ENCODE measurements around the gene NFIX. TPM values are rescaled to one million over a fixed set of nuclear protein-coding genes. Genes with fewer than 3 reads are reported as not detected.

NFIX gene
- total RNA-seq, 1 donor: 114 TPM

DNA sequence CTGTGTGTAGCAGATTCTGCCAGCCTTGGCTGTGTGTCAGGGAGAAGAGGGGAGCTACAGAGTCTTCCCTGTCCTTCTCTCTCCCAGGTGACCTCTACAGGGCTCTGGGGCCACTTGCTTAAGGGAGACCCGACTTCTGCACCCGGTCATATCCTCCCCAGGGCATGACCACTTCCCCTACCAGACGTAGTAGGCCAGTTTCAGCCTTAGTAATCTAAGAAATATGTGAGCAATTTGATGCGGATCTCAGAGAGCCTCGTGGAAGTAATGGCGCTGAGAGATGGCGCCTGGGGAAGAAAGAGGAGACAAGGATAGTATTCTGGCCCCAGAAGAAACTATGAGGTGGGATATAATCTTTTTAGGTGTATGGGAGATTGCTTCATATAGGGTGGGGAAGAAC, 41.9 kb downstream of the NFIX start:
- H3K4me2 ChIP-seq (ENCODE audit: insufficient read depth, low read length): peak overlapping the region; percentile 68
- H2AFZ ChIP-seq (ENCODE audit: low read length): no peak overlapping the region
- H3K79me2 ChIP-seq (ENCODE audit: insufficient read depth, low read length): peaks cover 92% of the 10 kb centered on the region
- TF ChIP-seq CTCF (IDR thresholded peaks at IDR 0.05; ENCODE audit: extremely low read depth, low read depth, low read length): no peak
- no peaks in the 10 kb centered on the region for H3K27me3 ChIP-seq (ENCODE audit: insufficient read depth, low read length)
- peaks cover 64% of the 10 kb centered on the region for H3K4me1 ChIP-seq (ENCODE audit: insufficient read depth, low read length)
- no peaks in the 10 kb centered on the region for H3K9me3 ChIP-seq (ENCODE audit: low read depth, low read length)
- DNase-seq (ENCODE audit: insufficient read length, low spot score, missing footprints): peak; percentile 95
- peak overlapping the region; percentile 38 for H3K4me3 ChIP-seq (ENCODE audit: insufficient read depth, low read length)
- H3K27ac ChIP-seq (ENCODE audit: low read depth, low read length): peak overlapping the region; percentile 94
- peaks cover 21% of the 10 kb centered on the region for H4K20me1 ChIP-seq (ENCODE audit: insufficient read depth, low read length)
- peaks cover 12% of the 10 kb centered on the region for H3K36me3 ChIP-seq (ENCODE audit: insufficient read depth, low read length)

GRCh38 chr19:13037731-13038130, 42.5 kb downstream of the NFIX start:
- peaks cover 23% of the 10 kb centered on the region for H4K20me1 ChIP-seq (ENCODE audit: insufficient read depth, low read length)
- DNase-seq (ENCODE audit: insufficient read length, low spot score, missing footprints): no peak
- no peak overlapping the region for H3K4me3 ChIP-seq (ENCODE audit: insufficient read depth, low read length)
- peaks cover 92% of the 10 kb centered on the region for H3K79me2 ChIP-seq (ENCODE audit: insufficient read depth, low read length)
- TF ChIP-seq CTCF (IDR thresholded peaks at IDR 0.05; ENCODE audit: extremely low read depth, low read depth, low read length): no peak
- no peaks in the 10 kb centered on the region for H3K9me3 ChIP-seq (ENCODE audit: low read depth, low read length)
- H3K27me3 ChIP-seq (ENCODE audit: insufficient read depth, low read length): no peaks in the 10 kb centered on the region
- H3K27ac ChIP-seq (ENCODE audit: low read depth, low read length): peak overlapping the region; percentile 94
- peaks cover 64% of the 10 kb centered on the region for H3K4me1 ChIP-seq (ENCODE audit: insufficient read depth, low read length)
- no peak overlapping the region for H2AFZ ChIP-seq (ENCODE audit: low read length)
- peaks cover 12% of the 10 kb centered on the region for H3K36me3 ChIP-seq (ENCODE audit: insufficient read depth, low read length)
- H3K4me2 ChIP-seq (ENCODE audit: insufficient read depth, low read length): peak overlapping the region; percentile 68

DNA sequence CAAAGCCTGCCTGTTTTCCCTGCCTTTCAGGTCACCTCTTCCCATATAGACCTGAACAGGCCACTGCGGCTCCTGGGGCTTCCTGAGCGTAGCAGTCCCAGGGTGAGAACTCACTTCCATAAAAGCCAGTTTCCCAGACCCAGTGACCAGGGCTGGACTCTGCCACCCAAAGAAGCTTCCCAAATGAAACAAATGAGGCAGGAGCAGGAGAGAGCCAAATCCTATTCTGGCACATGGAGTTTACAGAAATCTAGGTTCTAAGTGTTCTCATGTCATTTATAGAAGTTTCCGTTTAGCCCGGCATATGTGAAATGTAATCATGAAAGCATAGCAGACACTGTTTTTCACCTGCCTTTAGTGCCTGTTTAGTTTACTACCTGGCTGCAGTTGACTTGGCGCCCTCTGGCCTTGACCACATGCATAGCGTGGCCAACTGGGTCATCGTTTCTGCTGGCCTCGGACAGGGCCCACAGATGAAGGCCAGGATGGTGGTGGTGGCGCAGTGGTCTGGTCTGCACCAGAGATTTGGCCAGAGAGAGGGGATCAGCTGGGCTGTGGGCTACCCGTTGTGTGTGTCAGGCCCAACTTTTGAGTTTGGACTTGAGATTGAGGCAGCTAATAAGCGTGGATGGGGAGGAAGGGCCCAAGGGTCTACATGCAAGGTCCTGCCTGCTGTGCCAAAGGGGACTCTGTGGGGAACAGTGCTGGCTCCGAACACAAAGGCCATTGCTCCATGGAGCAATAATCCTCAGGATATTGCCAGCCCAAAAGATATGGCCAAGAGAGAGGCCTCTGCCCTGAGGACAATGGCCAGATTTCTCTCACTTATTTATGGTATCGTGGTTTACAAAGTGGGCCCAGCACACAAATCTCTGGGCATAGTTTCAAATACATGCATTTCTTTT, 43.3 kb downstream of the NFIX start:
- Histone ChIP-seq H3K4me3 (ENCODE audit: insufficient read depth, low read length) (no peak overlapping the region), H3K4me2 (ENCODE audit: insufficient read depth, low read length) (no peak overlapping the region), H4K20me1 (ENCODE audit: insufficient read depth, low read length) (peaks cover 24% of the 10 kb centered on the region), H3K9me3 (ENCODE audit: low read depth, low read length) (no peaks in the 10 kb centered on the region), H3K79me2 (ENCODE audit: insufficient read depth, low read length) (peaks cover 92% of the 10 kb centered on the region), H2AFZ (ENCODE audit: low read length) (no peak overlapping the region), H3K27ac (ENCODE audit: low read depth, low read length) (peak overlapping the region; percentile 94), H3K36me3 (ENCODE audit: insufficient read depth, low read length) (peaks cover 12% of the 10 kb centered on the region), H3K4me1 (ENCODE audit: insufficient read depth, low read length) (peaks cover 56% of the 10 kb centered on the region), H3K27me3 (ENCODE audit: insufficient read depth, low read length) (no peaks in the 10 kb centered on the region)
- peak; percentile 81 for DNase-seq (ENCODE audit: insufficient read length, low spot score, missing footprints)
- no peak for TF ChIP-seq CTCF (IDR thresholded peaks at IDR 0.05; ENCODE audit: extremely low read depth, low read depth, low read length)

- no peak overlapping the region for H3K27ac ChIP-seq (ENCODE audit: low read depth, low read length)
- peaks cover 52% of the 10 kb centered on the region for H3K4me1 ChIP-seq (ENCODE audit: insufficient read depth, low read length)
- no peaks in the 10 kb centered on the region for H3K9me3 ChIP-seq (ENCODE audit: low read depth, low read length)
- DNase-seq (ENCODE audit: insufficient read length, low spot score, missing footprints): no peak
- H4K20me1 ChIP-seq (ENCODE audit: insufficient read depth, low read length): peaks cover 21% of the 10 kb centered on the region
- H3K36me3 ChIP-seq (ENCODE audit: insufficient read depth, low read length): peaks cover 9% of the 10 kb centered on the region
- TF ChIP-seq CTCF (IDR thresholded peaks at IDR 0.05; ENCODE audit: extremely low read depth, low read depth, low read length): no peak
- peaks cover 91% of the 10 kb centered on the region for H3K79me2 ChIP-seq (ENCODE audit: insufficient read depth, low read length)
- H3K4me3 ChIP-seq (ENCODE audit: insufficient read depth, low read length): no peak overlapping the region
- H3K27me3 ChIP-seq (ENCODE audit: insufficient read depth, low read length): no peaks in the 10 kb centered on the region
- no peak overlapping the region for H2AFZ ChIP-seq (ENCODE audit: low read length)
- H3K4me2 ChIP-seq (ENCODE audit: insufficient read depth, low read length): no peak overlapping the region
Observed at GRCh38 chr19:13039211-13039789, 44.0 kb downstream of the NFIX start.
